HG03103 (cell line): ENCODE measurements around the gene TGFBR2.

Experiments used
- ATAC-seq: cut with Tn5 transposase; IDR thresholded peaks from one replicate; pipeline ENCODE4 v1.9.1; 2021; ENCODE audit warnings: low read depth; ENCODE audit not compliant: unreplicated experiment

The TGFBR2 gene

DNA sequence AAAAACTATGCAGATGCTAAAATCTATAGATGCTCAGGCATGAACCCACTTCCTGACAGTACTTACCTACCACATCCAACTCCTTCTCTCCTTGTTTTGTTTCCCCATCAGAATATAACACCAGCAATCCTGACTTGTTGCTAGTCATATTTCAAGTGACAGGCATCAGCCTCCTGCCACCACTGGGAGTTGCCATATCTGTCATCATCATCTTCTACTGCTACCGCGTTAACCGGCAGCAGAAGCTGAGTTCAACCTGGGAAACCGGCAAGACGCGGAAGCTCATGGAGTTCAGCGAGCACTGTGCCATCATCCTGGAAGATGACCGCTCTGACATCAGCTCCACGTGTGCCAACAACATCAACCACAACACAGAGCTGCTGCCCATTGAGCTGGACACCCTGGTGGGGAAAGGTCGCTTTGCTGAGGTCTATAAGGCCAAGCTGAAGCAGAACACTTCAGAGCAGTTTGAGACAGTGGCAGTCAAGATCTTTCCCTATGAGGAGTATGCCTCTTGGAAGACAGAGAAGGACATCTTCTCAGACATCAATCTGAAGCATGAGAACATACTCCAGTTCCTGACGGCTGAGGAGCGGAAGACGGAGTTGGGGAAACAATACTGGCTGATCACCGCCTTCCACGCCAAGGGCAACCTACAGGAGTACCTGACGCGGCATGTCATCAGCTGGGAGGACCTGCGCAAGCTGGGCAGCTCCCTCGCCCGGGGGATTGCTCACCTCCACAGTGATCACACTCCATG lies 65.3 kb downstream of the TGFBR2 start:
- ATAC-seq = no peak

DNA sequence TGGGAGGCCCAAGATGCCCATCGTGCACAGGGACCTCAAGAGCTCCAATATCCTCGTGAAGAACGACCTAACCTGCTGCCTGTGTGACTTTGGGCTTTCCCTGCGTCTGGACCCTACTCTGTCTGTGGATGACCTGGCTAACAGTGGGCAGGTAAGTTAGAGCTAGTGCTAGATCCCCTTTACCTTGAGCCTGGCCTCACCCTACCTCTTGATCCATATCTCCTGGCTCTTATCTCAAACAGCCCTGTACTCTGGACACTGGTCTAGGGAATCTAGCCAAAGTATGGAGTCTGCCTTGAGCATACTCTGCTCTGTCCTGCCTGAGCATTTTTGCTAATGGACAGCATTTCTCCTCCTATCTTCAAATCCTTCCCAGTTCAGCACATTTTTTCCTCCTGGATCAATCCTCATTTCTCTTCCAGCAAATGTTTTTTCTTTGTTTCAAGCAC lies 65.9 kb downstream of the TGFBR2 start:
- ATAC-seq = no peak

GRCh38 chr3:30672959-30673358 lies 66.6 kb downstream of the TGFBR2 start:
- no peak for ATAC-seq

GRCh38 chr3:30673425-30674341 lies 67.3 kb downstream of the TGFBR2 start:
- no peak for ATAC-seq

GRCh38 chr3:30675006-30675405 lies 68.6 kb downstream of the TGFBR2 start:
- no peak for ATAC-seq

DNA sequence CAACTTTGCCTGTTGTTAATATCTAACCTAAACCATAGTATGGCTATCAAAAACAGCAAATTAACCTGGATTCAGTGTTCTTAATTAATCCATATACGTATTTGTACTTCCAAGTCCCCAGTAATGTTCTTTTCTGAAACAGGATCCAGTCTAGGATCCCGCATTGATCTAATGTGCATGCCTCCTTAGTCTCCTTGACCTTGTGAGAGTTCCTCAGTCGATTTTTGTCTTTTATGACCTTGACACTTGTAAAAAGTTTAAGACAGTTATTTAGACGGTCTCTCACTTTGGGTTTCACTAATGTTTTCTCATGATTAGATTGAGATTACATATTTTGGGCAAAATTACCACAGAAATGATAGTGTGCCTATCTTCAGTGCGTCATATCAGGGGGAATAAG lies 69.4 kb downstream of the TGFBR2 start:
- ATAC-seq = no peak

- ATAC-seq = no peak
These were observed 70.3 kb downstream of the TGFBR2 start for GRCh38 chr3:30676424-30677346.

DNA sequence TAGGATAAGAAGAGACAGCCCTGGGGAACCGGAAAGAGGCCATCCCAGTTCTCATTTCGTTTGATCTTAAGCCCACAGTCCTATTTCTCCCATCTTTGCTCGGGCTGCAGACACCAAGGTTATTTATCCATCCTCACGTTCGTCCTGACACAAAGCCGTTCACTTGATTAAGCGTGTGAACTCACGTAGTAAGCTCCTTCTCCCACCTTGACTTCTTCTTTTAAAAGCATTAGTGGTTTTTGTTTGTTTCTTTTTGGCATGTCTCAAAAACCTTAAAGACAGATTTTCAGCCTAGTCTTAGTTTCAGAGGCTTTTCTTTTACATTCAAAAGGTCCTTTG lies 70.9 kb downstream of the TGFBR2 start:
- no peak for ATAC-seq

DNA sequence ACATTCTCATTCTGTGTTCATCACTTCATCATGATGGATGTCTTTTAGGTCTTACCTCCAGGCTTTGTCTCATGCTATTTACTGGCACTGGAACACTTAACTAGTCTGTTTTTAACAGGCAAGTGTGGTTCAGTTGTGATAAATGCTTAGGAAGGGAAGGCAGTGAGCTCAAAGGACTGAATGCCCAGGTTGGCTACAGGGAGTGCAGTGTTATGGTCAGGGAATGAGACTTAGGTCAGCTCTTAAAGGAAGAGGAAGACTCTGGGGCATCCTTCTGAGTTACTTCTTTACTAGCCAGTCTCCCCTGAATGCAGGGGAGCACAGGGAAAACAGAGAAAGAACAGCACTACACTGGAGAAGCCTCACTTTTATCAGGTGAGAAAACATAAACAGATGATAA lies 72.6 kb downstream of the TGFBR2 start:
- no peak for ATAC-seq

DNA sequence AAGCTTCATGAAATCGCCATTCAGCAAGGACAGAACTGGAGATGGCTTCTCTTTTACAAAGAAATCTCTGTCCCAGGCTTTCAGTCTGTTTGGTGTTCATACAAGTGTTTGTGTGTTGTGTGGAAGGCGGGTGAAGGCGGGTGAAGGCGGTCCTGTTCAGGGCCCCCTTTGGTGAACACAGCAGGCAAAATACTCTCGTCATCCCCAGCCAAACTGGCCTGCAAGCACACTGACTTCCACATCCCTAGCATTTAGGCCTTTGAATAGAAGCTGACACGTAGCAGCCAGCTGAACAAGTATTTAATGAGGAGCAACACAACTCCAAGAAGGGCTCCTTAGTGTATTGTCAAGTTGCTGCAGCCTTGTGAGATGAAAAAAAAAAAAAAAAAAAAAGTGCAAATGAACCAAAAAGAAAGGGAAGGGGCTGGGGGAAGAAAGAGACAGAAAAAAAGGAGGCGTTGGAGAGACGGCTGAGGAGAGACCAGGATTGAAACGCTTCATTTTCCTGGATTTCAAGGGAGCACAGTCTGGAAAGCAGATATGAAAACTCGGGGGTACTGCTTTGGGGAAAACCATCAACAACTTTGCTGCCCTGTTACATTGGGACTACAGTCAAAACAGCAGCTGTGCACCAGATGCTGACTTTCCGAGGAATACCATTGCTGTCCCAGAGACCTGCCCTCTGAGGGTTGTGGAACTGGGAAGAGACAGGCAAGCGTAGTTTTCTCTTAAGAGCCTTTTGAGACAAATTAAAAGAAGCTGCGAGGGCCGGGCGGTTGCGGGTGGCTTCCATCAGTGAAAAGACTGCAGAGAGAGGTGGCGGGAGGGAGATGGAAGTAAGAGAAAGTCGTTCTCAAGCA lies 74.6 kb downstream of the TGFBR2 start:
- no peak for ATAC-seq

DNA sequence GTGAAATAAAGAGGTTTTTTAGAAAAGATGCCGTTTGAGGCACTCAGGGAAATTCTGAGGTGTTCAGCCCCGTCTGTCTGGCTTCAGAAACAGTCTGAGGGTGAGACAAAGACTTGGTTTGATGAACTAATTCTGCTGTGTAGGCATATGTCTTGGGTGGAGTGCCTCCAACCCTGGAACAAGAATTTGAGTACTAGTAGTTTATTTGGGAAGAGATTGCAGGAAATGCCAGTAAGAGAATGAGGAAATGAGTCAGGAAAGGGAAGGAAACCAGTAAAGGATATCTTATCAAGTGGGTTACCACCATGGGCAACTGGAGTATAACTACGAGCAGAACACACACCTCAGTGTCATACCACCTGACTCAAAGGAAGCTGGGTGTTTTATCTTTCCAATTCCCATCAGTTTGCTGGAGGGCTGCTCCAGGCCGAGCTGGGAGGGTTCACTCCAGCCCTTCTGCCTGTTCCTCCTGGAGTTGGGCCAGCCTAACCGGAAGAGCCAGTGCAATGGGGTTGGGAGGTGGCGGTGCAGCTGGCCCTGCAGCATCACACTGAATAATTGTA lies 75.3 kb downstream of the TGFBR2 start:
- no peak for ATAC-seq

DNA sequence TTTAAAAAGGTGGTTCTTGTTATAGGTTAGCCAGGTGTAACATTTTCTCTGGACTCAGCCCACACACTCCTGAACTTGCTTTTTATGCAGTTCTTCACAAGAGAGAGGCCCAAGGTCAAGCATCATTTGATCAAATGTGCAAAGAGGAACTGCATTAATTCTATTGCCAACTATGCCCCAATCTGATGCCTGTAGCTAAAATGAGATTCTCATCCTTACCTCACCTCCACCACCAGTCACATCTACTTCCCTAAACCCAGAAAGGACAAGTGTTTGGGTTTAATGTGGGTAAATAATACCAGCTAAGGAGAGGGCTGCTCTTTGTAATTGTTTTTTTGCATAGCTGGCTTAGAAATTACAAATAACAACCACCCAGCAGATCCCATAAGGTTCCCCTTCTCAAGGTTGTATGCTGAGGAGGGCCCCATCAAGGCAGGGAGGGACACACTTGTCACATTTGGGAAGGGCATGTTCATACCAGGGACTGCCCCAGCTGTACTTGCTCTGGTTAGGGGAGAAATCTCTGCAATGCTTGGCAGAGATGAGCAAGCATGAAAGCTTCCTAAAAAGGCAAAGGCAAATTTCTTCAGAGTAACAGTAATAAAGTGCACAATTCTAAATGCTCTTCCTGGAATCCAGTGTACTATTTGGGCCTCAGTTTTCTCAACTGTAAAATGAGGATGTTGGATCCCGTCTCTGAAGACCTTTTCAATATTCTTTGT lies 76.2 kb downstream of the TGFBR2 start:
- ATAC-seq = no peak

GRCh38 chr3:30683769-30684168 lies 77.4 kb downstream of the TGFBR2 start:
- no peak for ATAC-seq

DNA sequence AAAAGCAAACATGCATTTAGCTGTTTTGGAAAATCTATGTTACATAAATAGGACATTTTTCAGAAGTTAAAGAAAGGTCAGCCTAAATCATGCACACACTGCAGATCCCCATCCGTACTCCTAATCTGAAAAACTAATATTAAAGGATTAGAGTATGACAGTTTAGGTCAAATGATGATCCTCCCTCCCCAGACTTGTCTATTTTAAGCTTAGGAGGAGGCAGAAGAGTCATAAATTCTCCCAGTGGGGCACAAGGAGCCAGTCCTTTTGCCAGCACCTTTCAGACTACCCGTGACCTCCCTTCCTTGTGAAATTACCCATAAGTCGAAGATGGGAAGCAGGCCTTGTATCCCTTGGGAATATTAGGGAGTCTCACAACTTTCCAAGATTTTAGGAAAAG lies 78.0 kb downstream of the TGFBR2 start:
- ATAC-seq = no peak

DNA sequence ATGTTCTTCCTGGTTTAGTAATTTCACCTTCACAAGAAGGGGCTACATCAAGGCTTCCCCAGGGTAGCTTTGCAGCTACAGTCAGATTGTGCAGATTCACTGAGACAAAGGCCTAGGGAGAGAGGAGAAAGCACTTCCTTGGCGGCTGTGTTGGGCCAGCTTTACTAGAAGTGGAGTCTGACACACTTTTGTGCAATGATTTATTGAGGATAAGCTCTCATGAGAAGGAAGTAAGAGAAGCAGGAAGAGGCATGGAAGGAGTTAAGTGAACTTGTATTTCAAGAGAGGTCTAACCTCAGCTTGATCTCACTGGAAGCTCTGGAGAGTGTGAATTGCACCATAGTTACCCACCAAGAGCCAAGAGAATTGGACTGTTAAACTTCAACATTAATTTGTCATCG lies 78.9 kb downstream of the TGFBR2 start:
- no peak for ATAC-seq

- ATAC-seq = no peak
These were observed 79.8 kb downstream of the TGFBR2 start for GRCh38 chr3:30686176-30686575.

DNA sequence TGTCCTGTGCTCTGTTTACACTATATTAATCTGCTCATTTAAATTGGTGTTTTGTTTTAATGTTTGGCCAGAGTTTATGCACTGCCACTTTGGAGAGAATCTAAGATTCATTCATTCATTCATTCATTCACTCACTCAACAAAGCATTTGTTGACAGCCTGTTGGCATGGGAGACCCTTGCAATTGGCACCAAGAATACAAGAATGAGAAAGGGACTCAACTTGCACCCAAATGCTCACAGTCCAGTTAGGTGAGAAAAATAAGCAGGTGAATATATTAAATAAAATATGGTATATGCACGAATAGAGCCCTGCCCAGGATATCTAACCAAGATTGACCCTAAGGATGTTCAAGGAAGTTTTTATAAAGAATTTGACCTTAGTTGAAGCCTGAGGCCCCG lies 80.4 kb downstream of the TGFBR2 start:
- no peak for ATAC-seq

GRCh38 chr3:30687930-30688570 lies 81.6 kb downstream of the TGFBR2 start:
- ATAC-seq = no peak
